Spleen (tissue), 7 donors: ENCODE data around the gene GLDC.

Experiments used
- POLR2A ChIP-seq, 3 donors: fragments of 450-650 bp; IDR thresholded peaks; one replicate each; pipeline ENCODE4 v1.5.1; 2017; ENCODE audit warnings: antibody characterized with exemption in 3 of 3, mild to moderate bottlenecking in 1 of 3
- POLR2AphosphoS5 ChIP-seq, 3 donors: sonication (generic); formaldehyde crosslinking; IDR thresholded peaks; one replicate each; pipeline ENCODE4 v1.5.1; 2017; ENCODE audit warnings: antibody characterized with exemption in 3 of 3
- TF ChIP-seq, protein P1 (sequence below), 11 experiments: fragments of 200-600 bp in 7 of 11; fragments of 450-650 bp in 4 of 11; sonication (generic) in 4 of 11; IDR thresholded peaks in 8 of 11; conservative IDR thresholded peaks in 3 of 11; 1 replicate in 7 of 11; 2 replicates in 4 of 11; pipeline versions ENCODE4 v1.4.0 to v1.8.0; 2016 to 2021; ENCODE audit warnings: antibody characterized with exemption in 11 of 11, inconsistent platforms in 4 of 11, mild to moderate bottlenecking in 1 of 11
- donor health status: DM: no; HTN: no; CAD: no; lungs with moderate emphysema.
- donor health status: DM: no; HTN: no; CAD: no.
- donor health status: DM: no; HTN: no; CAD: no.

DNA sequence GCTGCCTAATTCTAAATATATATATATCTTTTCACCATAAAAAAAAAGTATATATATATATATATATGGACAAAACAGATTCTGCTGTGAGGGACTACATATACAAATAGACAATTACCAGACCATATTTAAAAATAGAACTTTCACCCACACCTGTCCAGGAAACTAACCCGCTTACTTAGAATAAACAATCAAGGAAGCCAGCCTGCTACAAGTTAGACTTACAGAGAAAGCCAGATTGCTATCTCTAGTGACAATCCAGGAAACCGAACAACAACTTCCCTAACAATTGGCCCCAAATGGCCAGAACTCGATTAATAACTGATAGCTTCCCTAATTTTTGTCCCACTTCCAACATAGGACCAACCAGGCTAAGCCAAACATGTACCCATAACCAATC lies 5.9 kb downstream of the GLDC start:
- TF ChIP-seq, protein P1, sequence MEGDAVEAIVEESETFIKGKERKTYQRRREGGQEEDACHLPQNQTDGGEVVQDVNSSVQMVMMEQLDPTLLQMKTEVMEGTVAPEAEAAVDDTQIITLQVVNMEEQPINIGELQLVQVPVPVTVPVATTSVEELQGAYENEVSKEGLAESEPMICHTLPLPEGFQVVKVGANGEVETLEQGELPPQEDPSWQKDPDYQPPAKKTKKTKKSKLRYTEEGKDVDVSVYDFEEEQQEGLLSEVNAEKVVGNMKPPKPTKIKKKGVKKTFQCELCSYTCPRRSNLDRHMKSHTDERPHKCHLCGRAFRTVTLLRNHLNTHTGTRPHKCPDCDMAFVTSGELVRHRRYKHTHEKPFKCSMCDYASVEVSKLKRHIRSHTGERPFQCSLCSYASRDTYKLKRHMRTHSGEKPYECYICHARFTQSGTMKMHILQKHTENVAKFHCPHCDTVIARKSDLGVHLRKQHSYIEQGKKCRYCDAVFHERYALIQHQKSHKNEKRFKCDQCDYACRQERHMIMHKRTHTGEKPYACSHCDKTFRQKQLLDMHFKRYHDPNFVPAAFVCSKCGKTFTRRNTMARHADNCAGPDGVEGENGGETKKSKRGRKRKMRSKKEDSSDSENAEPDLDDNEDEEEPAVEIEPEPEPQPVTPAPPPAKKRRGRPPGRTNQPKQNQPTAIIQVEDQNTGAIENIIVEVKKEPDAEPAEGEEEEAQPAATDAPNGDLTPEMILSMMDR (IDR thresholded peaks at IDR 0.05 in 8 of 11, conservative IDR thresholded peaks at IDR 0.05 in 3 of 11), result no peak
- TF ChIP-seq POLR2AphosphoS5 (IDR thresholded peaks at IDR 0.05), result no peak
- TF ChIP-seq POLR2A (IDR thresholded peaks at IDR 0.05), result no peak
